Activated naive CD8-positive, alpha-beta T cell treated with anti-CD3 and anti-CD28 coated beads, Interleukin-2, amount 50 U/mL, for 16 hours (primary cell): ENCODE measurements around the gene PCDHB6.
"Not testable (repeated sequence)": the region's sequence is repeated elsewhere in the genome, so short reads cannot be mapped to it uniquely, and the experiment has no call there.

ENCODE experiments used
- DNase-seq: peaks from one replicate; pipeline ENCODE4 v3.0.0-alpha.2; 2020; ENCODE audit warnings: low read depth, low spot score

The PCDHB6 gene

GRCh38 chr5:141149812-141150211 is at the start of gene PCDHB6:
PCDHB6 (plus strand) TSS chr5:141150057; CDS start chr5:141150258, 201 bp downstream.
- no peak for DNase-seq

GRCh38 chr5:141100243-141100805 is 49.5 kb upstream of the PCDHB6 start, which contains the start of gene PCDHB3:
PCDHB3 (plus strand) TSS chr5:141100473; CDS start chr5:141100650, 177 bp downstream.
- DNase-seq = no peak

GRCh38 chr5:141101059-141101458 is 48.8 kb upstream of the PCDHB6 start:
- DNase-seq = no peak

GRCh38 chr5:141102070-141102469 is 47.8 kb upstream of the PCDHB6 start:
- not testable (repeated sequence) for DNase-seq

GRCh38 chr5:141102471-141102870 is 47.4 kb upstream of the PCDHB6 start:
- DNase-seq = not testable (repeated sequence)

GRCh38 chr5:141105350-141105749 is 44.5 kb upstream of the PCDHB6 start:
- no peak for DNase-seq

GRCh38 chr5:141119250-141119649 is 30.6 kb upstream of the PCDHB6 start:
- no peak for DNase-seq

GRCh38 chr5:141121563-141121962 is 28.3 kb upstream of the PCDHB6 start, which contains the start of gene PCDHB4:
PCDHB4 (plus strand) TSS chr5:141121818; CDS start chr5:141121999, 181 bp downstream.
- no peak for DNase-seq

GRCh38 chr5:141121985-141122384 is 27.9 kb upstream of the PCDHB6 start:
- no peak for DNase-seq

- DNase-seq = not testable (repeated sequence)
Observed at GRCh38 chr5:141123396-141124135, 26.3 kb upstream of the PCDHB6 start.

- no peak for DNase-seq
Observed at GRCh38 chr5:141127305-141127704, 22.6 kb upstream of the PCDHB6 start.

GRCh38 chr5:141135030-141135717 is 14.7 kb upstream of the PCDHB6 start, which contains the start of gene PCDHB5:
PCDHB5 (plus strand) TSS chr5:141135206; CDS start chr5:141135435, 229 bp downstream.
- DNase-seq = no peak

- no peak for DNase-seq
Observed at GRCh38 chr5:141135718-141136266, 14.1 kb upstream of the PCDHB6 start.

- DNase-seq = not testable (repeated sequence)
Observed at GRCh38 chr5:141137346-141137745, 12.5 kb upstream of the PCDHB6 start.

- no peak for DNase-seq
Observed at GRCh38 chr5:141150224-141150992, 551 bp downstream of the PCDHB6 start.

- no peak for DNase-seq
Observed at GRCh38 chr5:141150993-141151325, 1.1 kb downstream of the PCDHB6 start.

- DNase-seq = not testable (repeated sequence)
Observed at GRCh38 chr5:141151632-141152031, 1.8 kb downstream of the PCDHB6 start.

- DNase-seq = not testable (repeated sequence)
Observed at GRCh38 chr5:141152096-141152495, 2.2 kb downstream of the PCDHB6 start.

GRCh38 chr5:141155540-141156374 is 5.9 kb downstream of the PCDHB6 start:
- DNase-seq = no peak

GRCh38 chr5:141157356-141157755 is 7.5 kb downstream of the PCDHB6 start:
- DNase-seq = not testable (repeated sequence)
